ENCODE measurements around the gene ALDH1A2.

The ALDH1A2 gene

DNA sequence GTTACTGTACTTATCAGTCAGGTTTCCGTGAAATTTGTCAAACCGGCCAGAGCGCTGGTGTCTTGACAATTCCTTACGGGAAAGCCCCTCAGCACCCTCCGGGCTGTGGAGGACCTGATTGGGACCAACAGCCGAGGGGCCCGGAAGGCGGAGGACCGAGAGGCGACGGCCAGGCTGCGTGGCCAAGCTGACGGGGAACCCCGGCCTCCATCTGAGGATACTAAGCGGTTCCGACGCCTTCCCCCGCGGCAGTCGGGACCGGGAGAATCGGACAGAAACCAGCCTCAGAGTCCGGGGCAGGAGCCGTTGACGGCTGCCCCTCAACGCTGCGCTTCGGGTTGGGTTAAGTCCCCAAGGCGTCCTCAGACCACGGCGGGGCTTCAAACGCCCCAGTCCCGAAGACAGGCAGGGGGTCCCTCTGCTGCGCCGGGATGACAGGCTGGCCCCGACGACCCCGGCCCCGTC lies 499 bp downstream of the ALDH1A2 start:
- Histone ChIP-seq H3K36me3 (ENCODE audit: control insufficient read depth, insufficient read depth, low read length) (no peaks in the 10 kb centered on the region), H3K4me3 (ENCODE audit: low read length) (no peak overlapping the region), H3K9ac (ENCODE audit: low read length) (no peak overlapping the region), H3K9me3 (ENCODE audit: control insufficient read depth, low read length) (no peaks in the 10 kb centered on the region), H3K4me1 (ENCODE audit: control insufficient read depth, insufficient read depth, low read length) (peaks cover 14% of the 10 kb centered on the region), H3K27me3 (ENCODE audit: control insufficient read depth, insufficient read depth, low read length) (peaks cover 58% of the 10 kb centered on the region)

DNA sequence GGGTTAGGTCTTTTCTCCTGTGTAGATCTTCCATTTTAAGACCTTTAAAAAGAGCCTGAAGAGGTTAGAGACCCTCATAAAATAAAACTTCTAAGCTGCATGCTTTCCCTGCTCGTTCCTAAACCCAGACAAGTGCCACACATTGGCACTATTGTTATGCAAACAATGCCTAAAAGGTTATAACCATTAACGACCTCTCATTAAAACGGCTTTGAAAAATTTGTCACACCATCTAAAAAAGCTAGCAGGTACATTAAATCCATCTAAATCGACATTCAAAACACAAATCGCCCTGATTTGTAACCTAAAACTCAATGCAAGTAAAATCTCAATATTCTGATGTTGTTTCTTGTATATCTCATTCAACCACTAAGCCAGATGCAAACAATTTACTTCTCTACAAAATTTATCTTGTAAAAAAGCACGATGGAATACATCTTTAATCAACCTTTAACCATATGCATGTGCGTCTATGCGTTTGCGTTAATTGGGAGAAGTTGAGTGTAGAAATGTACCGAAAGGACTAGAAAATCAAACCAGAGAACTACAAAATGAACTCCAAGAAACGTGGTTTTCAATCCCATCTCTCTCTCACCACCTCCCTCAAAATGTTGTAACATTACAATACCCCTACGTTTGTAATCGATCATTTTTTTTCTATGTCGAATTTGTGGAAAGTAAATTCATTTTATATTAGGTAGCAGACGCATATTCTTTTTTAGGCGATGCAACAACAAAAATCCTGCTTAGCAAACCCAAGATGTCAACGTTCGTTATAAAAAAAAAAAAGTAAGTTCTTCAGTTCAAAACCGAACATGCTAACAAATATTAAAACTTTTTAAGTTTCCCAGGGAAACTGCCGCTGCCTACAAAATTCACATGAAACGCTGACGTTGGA lies 1.2 kb downstream of the ALDH1A2 start:
- Histone ChIP-seq H3K27me3 (ENCODE audit: control insufficient read depth, insufficient read depth, low read length) (peaks cover 58% of the 10 kb centered on the region), H3K4me1 (ENCODE audit: control insufficient read depth, insufficient read depth, low read length) (peaks cover 14% of the 10 kb centered on the region), H3K9ac (ENCODE audit: low read length) (no peak overlapping the region), H3K9me3 (ENCODE audit: control insufficient read depth, low read length) (no peaks in the 10 kb centered on the region), H3K36me3 (ENCODE audit: control insufficient read depth, insufficient read depth, low read length) (no peaks in the 10 kb centered on the region), H3K4me3 (ENCODE audit: low read length) (no peak overlapping the region)

DNA sequence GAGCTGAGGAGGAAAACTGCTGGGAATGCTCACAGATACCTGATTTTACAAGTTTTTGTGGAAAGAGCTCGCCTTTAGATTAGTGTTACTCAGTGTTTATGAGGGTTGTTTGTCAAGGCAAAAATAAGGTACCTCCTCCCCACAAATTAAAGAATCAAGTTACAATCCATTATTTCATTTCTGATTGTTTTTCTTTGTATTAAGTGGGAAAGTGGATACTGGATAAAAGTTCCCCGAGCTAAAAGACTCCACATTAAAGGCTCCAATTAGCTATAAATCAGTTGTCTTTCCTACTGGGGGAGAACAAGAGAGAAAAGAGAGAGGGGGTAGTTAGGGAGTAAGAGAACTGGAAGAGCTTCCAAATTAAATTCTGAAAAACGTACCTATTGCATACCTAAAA lies 1.9 kb downstream of the ALDH1A2 start:
- Histone ChIP-seq H3K4me1 (ENCODE audit: control insufficient read depth, insufficient read depth, low read length) (peaks cover 14% of the 10 kb centered on the region), H3K36me3 (ENCODE audit: control insufficient read depth, insufficient read depth, low read length) (no peaks in the 10 kb centered on the region), H3K4me3 (ENCODE audit: low read length) (no peak overlapping the region), H3K27me3 (ENCODE audit: control insufficient read depth, insufficient read depth, low read length) (peaks cover 58% of the 10 kb centered on the region), H3K9ac (ENCODE audit: low read length) (no peak overlapping the region), H3K9me3 (ENCODE audit: control insufficient read depth, low read length) (no peaks in the 10 kb centered on the region)

DNA sequence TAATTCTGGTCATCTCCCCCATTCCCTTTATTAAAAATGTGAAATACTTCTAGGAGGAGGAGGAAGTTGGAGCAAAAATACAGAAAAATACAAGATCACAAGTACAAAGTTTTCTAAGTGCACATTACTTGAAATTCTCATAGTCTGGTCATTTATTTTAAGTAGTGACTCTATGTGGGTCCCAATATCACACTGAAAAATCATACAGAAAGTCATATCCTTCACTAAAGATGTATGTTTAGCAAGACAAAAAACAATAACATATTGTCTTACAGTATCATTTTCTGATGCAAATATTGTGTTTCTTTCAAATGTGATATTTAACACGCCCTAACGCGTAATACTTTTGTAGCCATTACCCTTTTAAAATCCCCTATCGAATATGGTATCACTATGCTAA lies 2.5 kb downstream of the ALDH1A2 start:
- Histone ChIP-seq H3K9ac (ENCODE audit: low read length) (no peak overlapping the region), H3K4me1 (ENCODE audit: control insufficient read depth, insufficient read depth, low read length) (peaks cover 14% of the 10 kb centered on the region), H3K27me3 (ENCODE audit: control insufficient read depth, insufficient read depth, low read length) (peaks cover 58% of the 10 kb centered on the region)

DNA sequence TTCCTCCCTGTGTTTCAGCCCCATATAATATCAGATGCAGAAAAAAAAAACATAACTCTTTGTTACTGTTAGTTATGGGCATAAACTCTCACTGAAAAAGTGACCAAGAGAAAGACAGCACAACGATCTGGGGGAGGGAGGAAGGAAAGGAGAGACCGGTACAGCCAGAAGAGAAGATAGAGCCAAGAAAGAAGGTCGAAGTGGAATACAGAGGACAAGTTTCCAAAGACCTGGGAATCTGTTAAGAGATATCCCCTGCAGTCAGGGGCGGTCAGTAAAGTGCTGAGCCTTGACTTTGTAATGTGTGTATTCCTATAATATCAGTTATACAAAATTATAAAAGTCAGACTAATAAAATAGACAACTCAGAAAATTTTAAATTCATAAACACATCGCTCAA lies 3.3 kb downstream of the ALDH1A2 start:
- Histone ChIP-seq H3K4me1 (ENCODE audit: control insufficient read depth, insufficient read depth, low read length) (peaks cover 14% of the 10 kb centered on the region), H3K27me3 (ENCODE audit: control insufficient read depth, insufficient read depth, low read length) (peaks cover 51% of the 10 kb centered on the region), H3K4me3 (ENCODE audit: low read length) (no peak overlapping the region), H3K9me3 (ENCODE audit: control insufficient read depth, low read length) (no peaks in the 10 kb centered on the region), H3K9ac (ENCODE audit: low read length) (no peak overlapping the region), H3K36me3 (ENCODE audit: control insufficient read depth, insufficient read depth, low read length) (no peaks in the 10 kb centered on the region)

More for the DNA sequence above, 2.5 kb downstream of the ALDH1A2 start:
- H3K36me3 ChIP-seq (ENCODE audit: control insufficient read depth, insufficient read depth, low read length): no peaks in the 10 kb centered on the region
- H3K9me3 ChIP-seq (ENCODE audit: control insufficient read depth, low read length): no peaks in the 10 kb centered on the region
- H3K4me3 ChIP-seq (ENCODE audit: low read length): no peak overlapping the region

DNA sequence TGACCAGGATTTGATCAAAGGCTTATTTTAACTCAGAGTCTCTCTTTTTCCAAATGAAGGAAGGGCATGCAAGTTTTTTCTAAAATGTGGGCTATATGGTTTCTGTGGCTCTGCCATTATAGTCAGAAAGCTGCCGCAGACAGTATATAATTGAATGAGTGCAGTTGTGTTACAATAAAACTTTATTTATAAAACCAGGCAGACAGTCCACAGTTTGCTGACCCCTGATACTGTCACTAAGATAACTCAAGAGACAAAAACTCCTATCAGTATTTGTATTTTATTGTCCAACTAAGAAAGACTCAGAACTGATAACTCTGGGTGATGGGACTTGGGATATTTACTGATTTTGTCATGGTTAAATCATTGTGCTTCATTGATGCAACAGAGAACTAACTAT lies 4.9 kb downstream of the ALDH1A2 start:
- Histone ChIP-seq H3K9ac (ENCODE audit: low read length) (no peak overlapping the region), H3K36me3 (ENCODE audit: control insufficient read depth, insufficient read depth, low read length) (no peaks in the 10 kb centered on the region), H3K4me3 (ENCODE audit: low read length) (no peak overlapping the region), H3K9me3 (ENCODE audit: control insufficient read depth, low read length) (no peaks in the 10 kb centered on the region), H3K27me3 (ENCODE audit: control insufficient read depth, insufficient read depth, low read length) (peaks cover 36% of the 10 kb centered on the region), H3K4me1 (ENCODE audit: control insufficient read depth, insufficient read depth, low read length) (peaks cover 3% of the 10 kb centered on the region)

DNA sequence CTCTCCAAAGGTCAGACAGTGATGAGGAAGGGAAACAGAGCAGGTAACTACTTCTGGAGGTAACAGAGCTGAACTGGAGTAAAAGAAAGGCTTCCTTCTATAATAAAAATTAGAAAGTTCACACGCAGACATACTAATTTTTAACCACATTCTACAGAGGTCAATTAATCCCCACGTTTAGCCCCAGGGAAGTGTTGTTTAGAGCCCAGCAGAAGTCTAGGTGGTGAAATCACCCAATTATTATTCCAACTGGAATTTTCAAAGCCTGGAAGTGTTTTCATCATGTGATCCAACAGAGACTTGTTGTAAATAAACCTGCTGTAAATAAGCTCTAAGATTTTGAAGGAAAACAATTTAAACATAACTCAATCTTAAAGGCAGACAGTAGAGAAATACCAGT lies 6.8 kb downstream of the ALDH1A2 start:
- Histone ChIP-seq H3K4me1 (ENCODE audit: control insufficient read depth, insufficient read depth, low read length) (no peaks in the 10 kb centered on the region), H3K9me3 (ENCODE audit: control insufficient read depth, low read length) (no peaks in the 10 kb centered on the region), H3K36me3 (ENCODE audit: control insufficient read depth, insufficient read depth, low read length) (no peaks in the 10 kb centered on the region), H3K9ac (ENCODE audit: low read length) (no peak overlapping the region), H3K4me3 (ENCODE audit: low read length) (no peak overlapping the region), H3K27me3 (ENCODE audit: control insufficient read depth, insufficient read depth, low read length) (peaks cover 18% of the 10 kb centered on the region)

DNA sequence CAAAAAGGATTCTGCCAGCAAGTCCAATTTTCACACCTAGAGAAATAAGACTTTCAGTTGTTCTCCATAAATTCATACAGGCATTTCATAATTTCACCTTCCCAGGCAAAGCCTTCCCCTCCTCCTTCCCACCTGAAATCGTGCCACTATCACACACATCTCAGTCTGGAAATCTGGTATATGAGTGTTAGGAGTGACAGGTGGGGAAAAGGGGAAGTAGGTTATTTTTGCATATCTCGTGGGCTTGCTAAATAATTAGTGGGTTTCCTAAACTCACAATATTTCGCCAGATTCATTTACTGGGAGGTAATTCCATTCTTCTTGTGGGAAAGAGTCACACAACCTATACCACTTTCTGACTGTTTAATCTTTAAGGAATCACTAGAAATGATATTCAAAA lies 7.4 kb downstream of the ALDH1A2 start:
- no peaks in the 10 kb centered on the region for H3K4me1 ChIP-seq (ENCODE audit: control insufficient read depth, insufficient read depth, low read length)
- H3K9me3 ChIP-seq (ENCODE audit: control insufficient read depth, low read length): no peaks in the 10 kb centered on the region
- H3K9ac ChIP-seq (ENCODE audit: low read length): no peak overlapping the region
- H3K4me3 ChIP-seq (ENCODE audit: low read length): no peak overlapping the region
- peaks cover 14% of the 10 kb centered on the region for H3K27me3 ChIP-seq (ENCODE audit: control insufficient read depth, insufficient read depth, low read length)
- no peaks in the 10 kb centered on the region for H3K36me3 ChIP-seq (ENCODE audit: control insufficient read depth, insufficient read depth, low read length)

DNA sequence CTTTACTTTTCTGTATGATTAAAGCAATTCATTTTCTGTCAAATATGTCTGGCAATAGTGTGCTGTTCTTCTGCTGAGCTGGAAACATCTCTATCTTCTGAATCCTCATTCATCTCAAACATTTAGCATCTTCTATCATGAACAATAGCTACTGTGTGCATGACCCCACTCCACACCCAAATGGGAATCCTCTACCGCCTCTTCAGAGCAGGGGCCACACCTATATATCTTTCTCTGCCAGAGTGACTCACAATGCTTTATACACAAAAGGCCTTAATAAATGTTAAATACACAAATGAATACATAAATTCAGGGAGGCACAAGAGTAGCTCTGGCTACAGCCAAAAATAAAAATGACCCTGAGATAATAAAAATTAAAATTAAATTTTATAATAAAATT lies 8.0 kb downstream of the ALDH1A2 start:
- Histone ChIP-seq H3K27me3 (ENCODE audit: control insufficient read depth, insufficient read depth, low read length) (peaks cover 14% of the 10 kb centered on the region), H3K4me1 (ENCODE audit: control insufficient read depth, insufficient read depth, low read length) (no peaks in the 10 kb centered on the region), H3K4me3 (ENCODE audit: low read length) (no peak overlapping the region), H3K9ac (ENCODE audit: low read length) (no peak overlapping the region), H3K9me3 (ENCODE audit: control insufficient read depth, low read length) (no peaks in the 10 kb centered on the region), H3K36me3 (ENCODE audit: control insufficient read depth, insufficient read depth, low read length) (no peaks in the 10 kb centered on the region)

DNA sequence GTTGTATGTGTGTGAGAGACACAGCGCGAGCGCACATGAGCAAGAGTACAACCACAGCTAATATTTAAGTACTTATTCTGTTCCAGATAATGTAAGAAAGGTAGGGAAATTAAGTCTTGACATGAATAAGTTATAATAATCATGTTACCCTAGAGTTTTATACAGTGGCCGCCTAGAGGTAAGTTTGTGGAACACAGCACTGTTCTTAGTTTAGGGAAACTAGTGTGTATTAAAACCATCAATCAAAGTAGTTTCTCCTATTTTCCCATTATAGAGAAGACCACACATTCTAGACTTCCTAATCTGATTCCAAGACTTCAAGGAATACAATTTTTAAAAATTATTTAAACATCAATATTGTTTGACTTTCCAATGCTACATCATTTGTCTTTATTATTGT lies 9.5 kb downstream of the ALDH1A2 start:
- Histone ChIP-seq H3K9ac (ENCODE audit: low read length) (no peak overlapping the region), H3K9me3 (ENCODE audit: control insufficient read depth, low read length) (no peaks in the 10 kb centered on the region), H3K36me3 (ENCODE audit: control insufficient read depth, insufficient read depth, low read length) (no peaks in the 10 kb centered on the region), H3K27me3 (ENCODE audit: control insufficient read depth, insufficient read depth, low read length) (peaks cover 4% of the 10 kb centered on the region), H3K4me3 (ENCODE audit: low read length) (no peak overlapping the region), H3K4me1 (ENCODE audit: control insufficient read depth, insufficient read depth, low read length) (no peaks in the 10 kb centered on the region)

DNA sequence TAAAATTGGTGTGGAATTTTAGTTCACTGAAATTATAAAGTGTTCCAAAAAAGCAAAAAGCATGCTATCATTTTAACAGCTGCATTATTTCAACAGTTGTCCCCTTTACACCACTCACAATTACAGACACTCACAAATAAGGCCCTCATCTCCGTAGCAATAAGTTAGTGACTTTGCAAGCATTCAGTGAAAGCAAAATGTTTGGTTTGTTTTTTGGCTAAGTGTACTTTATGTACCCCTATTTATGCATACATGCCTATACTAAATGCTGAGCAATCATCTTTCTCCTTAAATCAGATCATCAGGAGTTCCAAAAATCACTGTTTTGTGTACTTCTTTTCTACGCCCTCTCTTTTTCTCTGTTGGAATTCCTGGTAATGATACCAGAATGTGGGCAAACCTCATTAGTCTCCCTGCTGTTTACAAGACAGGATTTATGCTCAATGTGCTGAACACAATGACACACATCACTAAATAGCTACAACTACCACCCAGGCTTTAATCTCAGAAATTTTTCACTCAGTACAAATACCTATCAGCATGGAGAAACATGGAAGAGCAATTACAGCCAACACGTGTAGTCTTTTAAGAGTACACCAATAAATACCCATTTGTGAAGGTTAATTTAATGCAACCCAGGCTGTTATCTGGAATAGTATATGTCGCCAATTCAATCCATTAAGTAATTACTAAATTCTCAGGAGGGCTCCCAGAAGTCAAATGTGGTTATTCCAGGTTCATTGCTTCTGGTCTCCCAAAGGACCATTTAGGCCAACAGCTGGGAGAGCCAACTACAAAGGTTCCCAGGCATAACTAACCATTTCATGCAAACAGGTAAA lies 12.0 kb downstream of the ALDH1A2 start:
- Histone ChIP-seq H3K9ac (ENCODE audit: low read length) (no peak overlapping the region), H3K4me3 (ENCODE audit: low read length) (no peak overlapping the region), H3K4me1 (ENCODE audit: control insufficient read depth, insufficient read depth, low read length) (no peaks in the 10 kb centered on the region), H3K27me3 (ENCODE audit: control insufficient read depth, insufficient read depth, low read length) (no peaks in the 10 kb centered on the region), H3K36me3 (ENCODE audit: control insufficient read depth, insufficient read depth, low read length) (no peaks in the 10 kb centered on the region), H3K9me3 (ENCODE audit: control insufficient read depth, low read length) (no peaks in the 10 kb centered on the region)

DNA sequence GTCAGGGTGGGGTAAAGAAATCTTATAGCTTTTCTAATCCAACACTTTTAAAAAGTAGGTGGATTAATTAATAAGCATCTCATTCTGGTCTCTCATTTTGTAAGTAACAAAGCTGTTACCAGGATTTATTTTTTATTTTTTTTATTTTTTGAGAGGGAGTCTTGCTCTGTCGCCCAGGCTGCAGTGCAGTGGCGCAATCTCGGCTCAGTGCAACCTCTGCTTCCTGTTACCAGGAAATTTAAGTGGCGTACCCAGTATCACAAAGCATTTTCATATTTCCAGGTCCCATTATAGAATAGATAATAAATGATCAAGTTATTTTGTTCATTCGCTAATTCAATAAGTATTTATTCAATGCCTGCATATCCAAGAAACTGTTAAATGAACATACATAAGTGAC lies 13.2 kb downstream of the ALDH1A2 start:
- Histone ChIP-seq H3K27me3 (ENCODE audit: control insufficient read depth, insufficient read depth, low read length) (no peaks in the 10 kb centered on the region), H3K4me1 (ENCODE audit: control insufficient read depth, insufficient read depth, low read length) (no peaks in the 10 kb centered on the region)

More for the DNA sequence above, 13.2 kb downstream of the ALDH1A2 start:
- H3K36me3 ChIP-seq (ENCODE audit: control insufficient read depth, insufficient read depth, low read length): no peaks in the 10 kb centered on the region
- H3K4me3 ChIP-seq (ENCODE audit: low read length): no peak overlapping the region
- no peak overlapping the region for H3K9ac ChIP-seq (ENCODE audit: low read length)
- H3K9me3 ChIP-seq (ENCODE audit: control insufficient read depth, low read length): no peaks in the 10 kb centered on the region

Measured in mucosa of stomach (tissue), 1 donor.